Activated T-cell treated with anti-CD3 and anti-CD28 coated beads, Interleukin-2, amount 50 U/mL, for 4 hours (primary cell): Measurements from ENCODE around the gene CHST5. TPM values are rescaled to one million over a fixed set of nuclear protein-coding genes. Genes with fewer than 3 reads are reported as not detected.

ENCODE experiments used
- ATAC-seq, 2 donors: fragments of 200-7000 bp; cut with Tn5 transposase; one replicate each; pipeline ENCODE4 v1.10.0; 2021
- DNase-seq: peaks from one replicate; pipeline ENCODE4 v3.0.0-alpha.2; 2020
- H3K27me3 Mint-ChIP-seq: one replicate; pipeline ENCODE4 v1.8.0; 2021; ENCODE audit warnings: low read depth, mixed read lengths
- H3K36me3 Mint-ChIP-seq: one replicate; pipeline ENCODE4 v1.8.0; 2022; ENCODE audit warnings: mixed read lengths; ENCODE audit not compliant: insufficient read depth
- H3K4me1 Mint-ChIP-seq: one replicate; pipeline ENCODE4 v1.8.0; 2021; ENCODE audit warnings: low read depth, mixed read lengths
- H3K4me3 Mint-ChIP-seq: one replicate; pipeline ENCODE4 v1.8.0; 2021; ENCODE audit warnings: mild to moderate bottlenecking, moderate library complexity, mixed read lengths
- H3K9me3 Mint-ChIP-seq: one replicate; pipeline ENCODE4 v1.8.0; 2021; ENCODE audit warnings: mixed read lengths
- total RNA-seq, 3 donors: library from RNA; stranded (reverse); gene quantifications; one replicate each; pipeline ENCODE4 v1.2.1, GENCODE V29; 2021

CHST5 gene
- total RNA-seq, 3 donors from 2014 or later = 0.10 to 0.71 (median 0.16) TPM

DNA sequence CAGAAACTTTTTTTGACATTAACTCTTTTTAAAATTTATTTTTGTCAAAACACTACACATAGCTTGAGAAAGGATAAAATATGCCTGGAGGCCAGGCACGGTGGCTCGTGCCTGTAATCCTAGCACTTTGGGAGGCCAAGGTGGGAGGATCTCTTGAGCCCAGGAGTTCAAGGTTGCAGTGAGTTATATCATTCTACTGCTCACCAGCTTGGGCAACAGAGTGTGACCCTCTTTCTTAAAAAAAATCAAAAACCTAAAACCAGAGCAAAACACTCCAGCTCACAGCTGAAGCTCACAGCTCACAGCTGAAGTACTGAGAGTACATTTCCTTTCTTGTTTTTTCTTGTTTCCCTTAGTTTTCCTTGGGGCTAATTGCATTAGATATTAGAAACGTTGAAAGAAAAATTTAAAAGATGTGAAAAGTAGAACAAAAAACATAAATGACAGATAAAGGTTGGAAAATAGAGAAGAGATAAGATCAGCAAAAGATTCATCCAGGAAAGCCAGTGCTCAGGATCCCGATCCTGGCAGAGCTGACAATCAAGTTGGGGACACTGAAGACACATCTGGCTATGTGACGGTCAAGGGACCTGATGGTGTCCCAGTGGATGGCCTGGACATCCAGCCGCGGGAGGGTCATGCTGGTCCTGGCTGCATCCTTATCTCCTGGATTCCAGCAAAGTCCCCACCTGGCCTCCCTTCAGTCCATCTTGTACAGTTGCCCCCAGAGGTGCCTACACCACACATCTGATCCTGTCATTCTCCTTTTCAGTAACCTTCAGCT lies 50.5 kb downstream of the CHST5 start:
- ATAC-seq = no peak

DNA sequence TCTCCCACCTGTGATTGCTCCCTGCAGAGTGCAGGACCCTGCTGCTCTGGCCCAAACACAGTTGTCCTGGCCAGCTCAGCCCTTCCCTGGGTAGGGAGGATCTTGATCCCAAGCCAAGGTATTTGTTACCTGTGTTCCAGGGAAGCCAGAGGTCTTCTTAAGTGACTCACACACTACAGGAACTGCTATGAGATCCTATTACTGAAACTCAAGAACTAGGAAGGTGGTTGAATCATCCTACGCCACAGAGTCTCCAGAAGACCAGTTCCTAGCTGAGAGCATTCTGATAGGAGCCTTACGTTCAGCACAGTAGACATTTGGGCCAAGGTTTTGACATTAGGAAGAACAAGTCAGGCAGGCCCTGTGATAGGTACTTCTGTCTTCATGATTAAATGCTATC lies 52.7 kb downstream of the CHST5 start:
- Mint-ChIP-seq H3K36me3 (no peaks in the 10 kb centered on the region), H3K27me3 (peaks cover 21% of the 10 kb centered on the region), H3K9me3 (no peaks in the 10 kb centered on the region), H3K4me1 (peaks cover 3% of the 10 kb centered on the region), H3K4me3 (no peak overlapping the region)
- ATAC-seq (no peak), DNase-seq (no peak)

More for the DNA sequence above, 50.5 kb downstream of the CHST5 start:
- peaks cover 24% of the 10 kb centered on the region for H3K27me3 Mint-ChIP-seq
- no peaks in the 10 kb centered on the region for H3K9me3 Mint-ChIP-seq
- H3K36me3 Mint-ChIP-seq = no peaks in the 10 kb centered on the region
- no peak for DNase-seq
- H3K4me1 Mint-ChIP-seq = peaks cover 3% of the 10 kb centered on the region
- no peak overlapping the region for H3K4me3 Mint-ChIP-seq

DNA sequence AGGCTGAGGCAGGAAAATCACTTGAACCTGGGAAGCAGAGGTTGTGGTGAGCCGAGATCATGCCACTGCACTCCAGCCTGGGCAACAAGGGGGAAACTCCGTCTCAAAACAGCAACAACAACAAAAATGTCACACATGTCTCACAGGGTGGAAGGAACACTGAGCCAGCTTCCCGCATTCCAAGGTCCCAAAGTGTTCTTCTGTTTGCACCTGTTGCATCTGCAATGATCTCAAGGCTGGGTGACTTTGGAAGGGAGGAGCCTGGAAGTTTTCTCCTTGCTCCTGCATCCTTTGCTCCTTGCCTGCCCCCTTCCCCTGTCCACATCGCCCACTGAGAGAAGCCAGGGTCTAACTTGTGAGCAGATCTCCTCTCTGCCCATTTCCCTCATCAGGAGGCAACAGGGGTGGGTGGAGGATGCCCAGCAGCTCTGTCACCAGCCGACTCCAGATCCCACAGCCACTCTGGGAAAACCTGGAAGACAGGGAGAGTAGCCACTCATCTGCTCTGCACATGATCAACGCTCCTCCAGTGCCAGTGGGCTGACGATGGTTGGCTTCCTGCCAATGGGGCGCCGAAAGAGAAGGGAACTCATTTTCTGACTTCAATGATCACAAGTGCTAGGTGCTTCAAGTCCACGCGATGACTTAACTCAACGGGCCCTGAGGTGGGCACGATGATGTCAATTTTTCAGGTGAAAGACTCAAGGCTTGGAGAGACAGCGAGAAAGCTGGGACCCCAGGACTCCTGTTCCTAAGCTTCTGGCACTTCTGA lies 53.3 kb downstream of the CHST5 start:
- H3K27me3 Mint-ChIP-seq = peaks cover 24% of the 10 kb centered on the region
- no peaks in the 10 kb centered on the region for H3K9me3 Mint-ChIP-seq
- H3K4me3 Mint-ChIP-seq = no peak overlapping the region
- DNase-seq = no peak
- no peaks in the 10 kb centered on the region for H3K36me3 Mint-ChIP-seq
- peaks cover 3% of the 10 kb centered on the region for H3K4me1 Mint-ChIP-seq
- ATAC-seq = no peak

DNA sequence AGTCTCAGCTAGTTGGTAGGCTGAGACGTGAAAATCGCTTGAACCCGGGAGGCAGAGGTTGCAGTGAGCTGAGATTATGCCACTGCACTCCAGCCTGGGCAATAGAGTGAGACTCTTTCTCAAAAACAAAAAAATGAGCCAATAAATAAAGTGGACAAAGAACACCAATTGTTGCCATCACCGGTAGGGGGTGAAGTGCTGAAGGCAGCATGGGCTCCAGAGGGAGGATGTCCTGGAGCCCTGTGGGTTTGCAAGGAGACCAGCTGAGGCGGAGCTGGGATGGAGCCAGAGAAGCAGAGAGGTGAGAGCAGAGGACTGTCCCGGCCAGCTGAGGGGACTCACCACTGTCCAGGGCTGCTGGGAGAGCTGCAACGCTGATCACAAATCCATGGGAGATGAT lies 54.4 kb downstream of the CHST5 start:
- Mint-ChIP-seq H3K27me3 (peaks cover 17% of the 10 kb centered on the region), H3K4me1 (peaks cover 3% of the 10 kb centered on the region), H3K36me3 (no peaks in the 10 kb centered on the region), H3K4me3 (no peak overlapping the region), H3K9me3 (no peaks in the 10 kb centered on the region)
- no peak for ATAC-seq
- no peak for DNase-seq

DNA sequence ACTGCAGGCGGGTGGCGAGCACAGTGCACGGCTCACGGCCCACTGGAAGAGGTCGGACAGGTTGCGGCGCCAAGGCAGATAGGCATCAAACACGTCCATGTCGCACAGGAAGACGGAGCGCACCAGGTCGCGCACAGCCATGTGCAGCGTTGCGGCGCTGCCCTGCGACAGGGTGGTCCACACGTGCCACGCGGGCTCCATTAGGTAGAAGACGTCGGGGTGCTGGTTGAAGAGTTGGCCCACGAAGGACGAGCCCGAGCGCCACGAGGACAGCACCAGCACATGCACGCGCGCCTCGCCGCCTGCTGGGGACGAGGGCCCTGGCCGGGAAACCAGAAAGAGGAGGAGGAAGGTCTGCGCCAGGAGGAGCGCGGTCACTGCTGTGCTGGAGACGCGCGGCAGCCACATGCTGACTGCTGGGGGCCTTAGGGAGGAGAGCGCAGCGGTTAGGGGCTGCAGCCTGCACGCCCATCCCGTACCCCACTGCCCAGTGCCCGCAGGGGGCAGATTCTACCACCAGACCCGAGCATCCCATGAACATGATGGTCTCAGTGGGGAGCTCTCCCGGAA lies 56.4 kb downstream of the CHST5 start:
- no peaks in the 10 kb centered on the region for H3K36me3 Mint-ChIP-seq
- peaks cover 10% of the 10 kb centered on the region for H3K27me3 Mint-ChIP-seq
- ATAC-seq (no peak), DNase-seq (no peak)
- no peaks in the 10 kb centered on the region for H3K4me1 Mint-ChIP-seq
- H3K4me3 Mint-ChIP-seq = no peak overlapping the region
- H3K9me3 Mint-ChIP-seq = no peaks in the 10 kb centered on the region

Other genes starting within 250 kb of the CHST5 start
- 10 to 100 TPM; 28.3 to 33.2 (median 28.6) TPM for gene CFDP1, start 102.6 kb downstream of the CHST5 start, total RNA-seq
- 10 to 100 TPM; 45.3 to 49.1 (median 45.9) TPM for gene TMEM170A, start 71.4 kb downstream of the CHST5 start, total RNA-seq
- gene CHST6, start 40.7 kb downstream of the CHST5 start, total RNA-seq = not detected
- gene TMEM231, start 20.1 kb upstream of the CHST5 start, total RNA-seq = 1 to 10 TPM; 3.9 to 6.1 (median 4.1) TPM
- gene GABARAPL2, start 30.3 kb upstream of the CHST5 start, total RNA-seq = 10 to 100 TPM; 51.2 to 56.0 (median 53.7) TPM
- 10 to 100 TPM; 39.1 to 47.1 (median 40.1) TPM for gene ADAT1, start 87.2 kb upstream of the CHST5 start, total RNA-seq
- gene KARS1, start 111.6 kb upstream of the CHST5 start, total RNA-seq = 100 to 1,000 TPM; 345 to 390 (median 357) TPM
- gene TERF2IP, start 111.7 kb upstream of the CHST5 start, total RNA-seq = 100 to 1,000 TPM; 120 to 133 (median 128) TPM
- not detected for gene CPHXL2, start 140.9 kb upstream of the CHST5 start, total RNA-seq
- not detected for gene DUXB, start 165.4 kb upstream of the CHST5 start, total RNA-seq
- gene CPHXL, start 190.4 kb upstream of the CHST5 start, total RNA-seq = not detected